H1 (cell line): ENCODE measurements around the gene HPX. TPM values are rescaled to one million over a fixed set of nuclear protein-coding genes. Genes with fewer than 3 reads are reported as not detected.

Experiments
- CTCF ChIA-PET: fragments of 300-600 bp; sonication (Branson Sonifier 250); formaldehyde crosslinking; loops from one replicate; lab custom pipeline; 2021; ENCODE audit not compliant: partially characterized antibody; lab: Charles Lee
- POLR2A ChIA-PET: fragments of 300-600 bp; sonication (Branson Sonifier 250); formaldehyde crosslinking; loops from one replicate; lab custom pipeline; 2021; ENCODE audit warnings: inconsistent platforms; ENCODE audit not compliant: partially characterized antibody; lab: Charles Lee
- DNase-seq, 2 experiments: peaks; one replicate each; pipeline versions ENCODE4 v3.0.0 to v3.0.0-alpha.2; 2010 to 2022; ENCODE audit warnings: low spot score in 2 of 2, low read depth in 1 of 2, mixed read lengths in 1 of 2
- FAIRE-seq: peaks from 2 replicates; lab custom pipeline; 2011; peaks lifted over from hg19 to GRCh38; lab: Jason Lieb, UNC
- H2AFZ ChIP-seq: 2 replicates; pipeline ENCODE4 v1.8.1; 2012; ENCODE audit warnings: low read length, inconsistent platforms
- H2AK5ac ChIP-seq: 2 replicates; pipeline ENCODE4 v1.6.1; 2013; ENCODE audit warnings: low read depth, low read length
- H2BK120ac ChIP-seq: replicated peaks from 2 replicates; pipeline ENCODE3; 2013; ENCODE audit warnings: low read depth, low read length, inconsistent platforms
- H2BK12ac ChIP-seq: 2 replicates; pipeline ENCODE4 v1.6.1; 2013; ENCODE audit warnings: low read depth, low read length
- H2BK15ac ChIP-seq: 2 replicates; pipeline ENCODE4 v1.6.1; 2013; ENCODE audit warnings: low read length
- H2BK20ac ChIP-seq: 2 replicates; pipeline ENCODE4 v1.6.1; 2013; ENCODE audit warnings: low read length
- H2BK5ac ChIP-seq: 2 replicates; pipeline ENCODE4 v1.6.1; 2013; ENCODE audit warnings: low read depth, low read length
- H3K14ac ChIP-seq: 2 replicates; pipeline ENCODE4 v1.6.1; 2013; ENCODE audit warnings: inconsistent platforms; ENCODE audit not compliant: insufficient read length
- H3K18ac ChIP-seq: 2 replicates; pipeline ENCODE4 v1.6.1; 2013; ENCODE audit warnings: low read length; ENCODE audit errors: extremely low read depth
- H3K23ac ChIP-seq: 2 replicates; pipeline ENCODE4 v1.6.1; 2013; ENCODE audit warnings: inconsistent platforms; ENCODE audit not compliant: insufficient read length
- H3K23me2 ChIP-seq: 2 replicates; pipeline ENCODE4 v1.6.1; 2013; ENCODE audit warnings: low read depth, low read length
- H3K27ac ChIP-seq: 2 replicates; pipeline ENCODE4 v1.6.1; 2011; ENCODE audit warnings: low read depth, low read length, inconsistent platforms
- H3K27me3 ChIP-seq, 4 experiments: replicated peaks in 1 of 4; 1 replicate in 1 of 4; 2 replicates in 3 of 4; pipeline versions ENCODE4 v1.6.1 to v1.8.1; 2011 to 2013; ENCODE audit warnings: low read length in 3 of 4, mild to moderate bottlenecking in 3 of 4, inconsistent platforms in 2 of 4, mixed read lengths in 2 of 4, moderate library complexity in 1 of 4; ENCODE audit not compliant: control insufficient read depth in 3 of 4, insufficient read depth in 3 of 4; ENCODE audit errors: extremely low read depth in 1 of 4
- H3K36me3 ChIP-seq, 4 experiments: 2 replicates each; pipeline versions ENCODE4 v1.6.1 to v1.8.1; 2011 to 2013; ENCODE audit warnings: mild to moderate bottlenecking in 4 of 4, low read length in 3 of 4, moderate library complexity in 2 of 4, control low read depth in 1 of 4, inconsistent platforms in 1 of 4; ENCODE audit not compliant: insufficient read depth in 4 of 4, control insufficient read depth in 2 of 4
- H3K4ac ChIP-seq: replicated peaks from 2 replicates; pipeline ENCODE3; 2013; ENCODE audit warnings: low read length, low read depth, mixed read lengths, inconsistent platforms; ENCODE audit not compliant: insufficient read length
- H3K4me1 ChIP-seq, 4 experiments: replicated peaks in 1 of 4; 1 replicate in 1 of 4; 2 replicates in 3 of 4; pipeline versions ENCODE4 v1.6.1 to v1.8.1; 2011 to 2013; ENCODE audit warnings: low read length in 3 of 4, inconsistent platforms in 2 of 4, mixed read lengths in 1 of 4; ENCODE audit not compliant: insufficient read depth in 4 of 4, control insufficient read depth in 3 of 4
- H3K4me2 ChIP-seq, 2 experiments: 2 replicates each; pipeline versions ENCODE4 v1.6.1 to v1.8.1; 2011 to 2013; ENCODE audit warnings: low read depth in 2 of 2, low read length in 2 of 2, control low read depth in 1 of 2, inconsistent platforms in 1 of 2, mild to moderate bottlenecking in 1 of 2; ENCODE audit not compliant: insufficient read depth in 1 of 2
- H3K4me3 ChIP-seq, 4 experiments: fragments of 200-600, 300-600 bp in 1 of 4; sonication (generic), shearing (Covaris generic), sonication (Bioruptor Twin) in 1 of 4; 2 replicates each; pipeline versions ENCODE4 v1.5.1 to v1.8.1; 2011 to 2016; ENCODE audit warnings: low read length in 4 of 4, low read depth in 3 of 4, control low read depth in 2 of 4, inconsistent platforms in 2 of 4, mild to moderate bottlenecking in 2 of 4, mixed read lengths in 1 of 4, moderate library complexity in 1 of 4; ENCODE audit not compliant: insufficient read depth in 2 of 4; ENCODE audit errors: extremely low read depth in 1 of 4
- H3K56ac ChIP-seq: replicated peaks from 2 replicates; pipeline ENCODE3; 2013; ENCODE audit warnings: low read depth, mild to moderate bottlenecking, mixed read lengths, low read length, inconsistent platforms; ENCODE audit not compliant: insufficient read length
- H3K79me1 ChIP-seq: 2 replicates; pipeline ENCODE4 v1.6.1; 2013; ENCODE audit warnings: low read depth, low read length, control low read depth
- H3K79me2 ChIP-seq, 2 experiments: 2 replicates each; pipeline versions ENCODE4 v1.6.1 to v1.8.1; 2012 to 2013; ENCODE audit warnings: low read length in 2 of 2, mild to moderate bottlenecking in 2 of 2, inconsistent platforms in 1 of 2; ENCODE audit not compliant: insufficient read depth in 2 of 2, control insufficient read depth in 1 of 2
- H3K9ac ChIP-seq, 4 experiments: replicated peaks in 1 of 4; 1 replicate in 1 of 4; 2 replicates in 3 of 4; pipeline versions ENCODE4 v1.6.1 to v1.8.1; 2011 to 2013; ENCODE audit warnings: low read depth in 3 of 4, low read length in 3 of 4, control low read depth in 2 of 4, mild to moderate bottlenecking in 2 of 4, moderate library complexity in 2 of 4, inconsistent platforms in 1 of 4; ENCODE audit errors: extremely low read depth in 1 of 4
- H3K9me3 ChIP-seq, 2 experiments: 2 replicates each; pipeline versions ENCODE4 v1.6.1 to v1.8.1; 2012 to 2013; ENCODE audit warnings: mild to moderate bottlenecking in 2 of 2, moderate library complexity in 2 of 2, control low read depth in 1 of 2, inconsistent platforms in 1 of 2, low read depth in 1 of 2, low read length in 1 of 2, mixed read lengths in 1 of 2; ENCODE audit not compliant: insufficient read depth in 2 of 2
- H4K20me1 ChIP-seq, 2 experiments: replicated peaks in 1 of 2; 2 replicates each; pipeline versions ENCODE3 to v1.8.1; 2011 to 2013; ENCODE audit warnings: inconsistent platforms in 2 of 2, low read length in 2 of 2, mild to moderate bottlenecking in 1 of 2; ENCODE audit not compliant: insufficient read depth in 2 of 2, control insufficient read depth in 1 of 2
- H4K5ac ChIP-seq: 2 replicates; pipeline ENCODE4 v1.6.1; 2013; ENCODE audit warnings: low read length, low read depth, mixed read lengths, inconsistent platforms; ENCODE audit not compliant: insufficient read length
- H4K8ac ChIP-seq: 2 replicates; pipeline ENCODE4 v1.8.0; 2013; ENCODE audit warnings: mild to moderate bottlenecking, moderate library complexity, low read length, inconsistent platforms; ENCODE audit not compliant: insufficient read depth; ENCODE audit errors: extremely low read depth
- H4K91ac ChIP-seq: replicated peaks from 2 replicates; pipeline ENCODE3; 2013; ENCODE audit warnings: low read length, mixed read lengths, inconsistent platforms; ENCODE audit not compliant: insufficient read length
- CBX5 ChIP-seq: fragments of 300-800, 300-1000 bp; sonication (generic); IDR thresholded peaks from 2 replicates; pipeline ENCODE4 v1.7.1; 2016; ENCODE audit warnings: antibody characterized with exemption, low read length, low read depth
- EZH2 ChIP-seq: fragments of 200-600 bp; sonication (generic); IDR thresholded peaks from 2 replicates; pipeline ENCODE4 v1.7.1; 2012; ENCODE audit warnings: low read depth, mild to moderate bottlenecking, moderate library complexity, low read length, inconsistent platforms; ENCODE audit not compliant: severe bottlenecking
- HDAC6 ChIP-seq: IDR thresholded peaks from one replicate; pipeline ENCODE4 v1.7.1; 2012; ENCODE audit warnings: low read depth, mild to moderate bottlenecking, inconsistent platforms, low read length, moderate library complexity
- JUN ChIP-seq: IDR thresholded peaks from 2 replicates; pipeline ENCODE4 v1.6.1; 2011; ENCODE audit warnings: low read depth, mild to moderate bottlenecking, improper control_type of control experiment, low read length
- SP1 ChIP-seq: IDR thresholded peaks from 2 replicates; pipeline ENCODE4 v1.6.1; 2011; ENCODE audit warnings: low read depth, low read length
- WGBS, 2 experiments: shearing (Covaris generic) in 1 of 2; methylation state at CpG; one replicate each; pipeline versions ENCODE4 v1.1.6 to v1.1.7; 2013 to 2015; ENCODE audit warnings: low lambda C conversion rate in 2 of 2, mixed read lengths in 2 of 2, inconsistent platforms in 1 of 2, low coverage in 1 of 2, missing lambda C conversion rate in 1 of 2; ENCODE audit not compliant: insufficient replicate concordance in 2 of 2, insufficient coverage in 1 of 2, insufficient read length in 1 of 2; ENCODE audit errors: extremely low coverage in 1 of 2, missing lambda C conversion rate in 1 of 2; 5-methylcytosine and 5-hydroxymethylcytosine counted together
- polyA plus RNA-seq, 7 experiments: library from polyadenylated mRNA; depleted of rRNA in 3 of 7; stranded (reverse) in 5 of 7; unstranded in 2 of 7; fragments of >200 nt in 5 of 7; fragments of 200-250 nt in 2 of 7; gene quantifications; 1 replicate in 5 of 7; 2 replicates in 1 of 7; 4 replicates in 1 of 7; pipeline versions ENCODE4 v1.2.1 to v1.2.3, GENCODE V29; 2011 to 2013; ENCODE audit warnings: missing spikeins in 2 of 7, mixed read lengths in 2 of 7
- total RNA-seq: library from RNA; stranded (reverse); fragmentation: NEBNext Ultra II Directional; extraction: Animal tissue kit (Norgen Biotek cat#: 25700); gene quantifications from 2 replicates; pipeline ENCODE4 v1.2.1, GENCODE V29; 2021

The HPX gene
- total and polyA plus RNA-seq, 2 of the 8 experiments (the other 6 are each of a cell fraction or from before 2014, with no cell fraction given): 0.80 to 0.97 TPM

- no peak overlapping the region for H2AFZ ChIP-seq
- H3K4me2 ChIP-seq: no peak overlapping the region
- H2BK5ac ChIP-seq: no peak overlapping the region
- no peak overlapping the region for H3K27ac ChIP-seq
- DNase-seq (no peak), FAIRE-seq (no peak)
- H3K9me3 ChIP-seq: no peaks in the 10 kb centered on the region
- H3K4me3 ChIP-seq: no peak overlapping the region
- H3K56ac ChIP-seq: no peak overlapping the region
- no peak overlapping the region for H3K14ac ChIP-seq
- no peak overlapping the region for H3K4ac ChIP-seq
- no peak overlapping the region for H3K18ac ChIP-seq
- H3K4me1 ChIP-seq: no peaks in the 10 kb centered on the region
- H3K36me3 ChIP-seq: peaks cover 0 to 2% (median 0%) of the 10 kb centered on the region in 4 experiments; a peak in 2 of 8 replicates
- H3K27me3 ChIP-seq: no peaks in the 10 kb centered on the region; a peak in 1 of 7 replicates
- no peak overlapping the region for H4K5ac ChIP-seq
- H3K23ac ChIP-seq: no peak overlapping the region
- no peak overlapping the region for H2AK5ac ChIP-seq
- H3K23me2 ChIP-seq: no peaks in the 10 kb centered on the region
- no peak overlapping the region for H2BK12ac ChIP-seq
- no peaks in the 10 kb centered on the region for H3K79me1 ChIP-seq
- H4K20me1 ChIP-seq: peaks cover 0 to 2% of the 10 kb centered on the region in 2 experiments
- TF ChIP-seq EZH2 (no peak), SP1 (no peak), JUN (no peak), HDAC6 (no peak), CBX5 (no peak)
- no peak overlapping the region for H3K9ac ChIP-seq
- no peak overlapping the region for H2BK120ac ChIP-seq
- ChIA-PET POLR2A (no interaction called here), CTCF (interaction anchor here (0.9 to 9.5 kb wide), 3 partner anchors 18 to 46 kb away, joined by 3 to 79 read pairs (median 11); partner anchors contain the start of gene HPX)
- H4K8ac ChIP-seq: no peak overlapping the region
- 87% methylated on average over 3 of the region's 3 CpGs; no CpG with 5 or more reads in 1 of the 2 experiments for WGBS, 2 experiments
- H3K79me2 ChIP-seq: no peaks in the 10 kb centered on the region
- no peak overlapping the region for H4K91ac ChIP-seq
- no peak overlapping the region for H2BK15ac ChIP-seq
- no peak overlapping the region for H2BK20ac ChIP-seq
Measured at GRCh38 chr11:6397636-6398035, 43.2 kb downstream of the HPX start.
